Neuron (in vitro differentiated cells): Measurements from ENCODE around the gene KDSR.

Experiments used
- H2AFZ ChIP-seq: one replicate; pipeline ENCODE4 v1.6.1; 2013; ENCODE audit warnings: low read depth, mild to moderate bottlenecking, inconsistent platforms, low read length, moderate library complexity
- H3K27me3 ChIP-seq: one replicate; pipeline ENCODE4 v1.6.1; 2013; ENCODE audit warnings: low read length; ENCODE audit not compliant: insufficient read depth
- H3K36me3 ChIP-seq: one replicate; pipeline ENCODE4 v1.6.1; 2013; ENCODE audit warnings: low read length; ENCODE audit not compliant: insufficient read depth
- H3K4me1 ChIP-seq: one replicate; pipeline ENCODE4 v1.6.1; 2013; ENCODE audit warnings: low read length; ENCODE audit not compliant: insufficient read depth
- H3K4me3 ChIP-seq: 2 replicates; pipeline ENCODE4 v1.5.1; 2013; ENCODE audit warnings: mild to moderate bottlenecking, low read length, moderate library complexity
- H3K9me3 ChIP-seq: one replicate; pipeline ENCODE4 v1.6.1; 2013; ENCODE audit warnings: low read length

Gene KDSR

GRCh38 chr18:63322908-63323634, 43.9 kb downstream of the KDSR start:
- no peaks in the 10 kb centered on the region for H3K27me3 ChIP-seq
- H3K36me3 ChIP-seq: no peaks in the 10 kb centered on the region
- H3K4me1 ChIP-seq: peaks cover 11% of the 10 kb centered on the region
- H3K9me3 ChIP-seq: no peaks in the 10 kb centered on the region
- H2AFZ ChIP-seq: peak overlapping the region; percentile 13
- no peak overlapping the region for H3K4me3 ChIP-seq

DNA sequence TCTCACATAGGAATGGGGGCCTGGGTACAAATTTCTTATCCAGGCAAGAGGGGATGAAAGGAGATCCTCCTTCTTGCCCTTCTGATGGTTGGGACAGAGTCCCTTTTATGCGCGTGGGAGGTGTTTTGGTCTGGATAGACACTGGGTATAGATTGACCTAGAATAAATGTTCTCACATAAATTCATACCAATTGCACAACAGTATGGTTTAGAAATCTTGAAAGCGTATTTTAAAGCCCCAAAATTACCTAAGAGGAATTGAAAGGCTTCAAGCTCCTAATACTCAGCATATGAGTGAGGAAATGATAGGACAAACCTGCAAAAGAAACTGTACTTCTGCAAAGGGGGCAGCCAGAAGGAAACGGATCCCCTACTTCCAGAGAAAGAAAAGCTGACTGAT, 44.8 kb downstream of the KDSR start:
- Histone ChIP-seq H2AFZ (no peak overlapping the region), H3K4me1 (peaks cover 20% of the 10 kb centered on the region), H3K9me3 (no peaks in the 10 kb centered on the region), H3K27me3 (no peaks in the 10 kb centered on the region), H3K4me3 (no peak overlapping the region), H3K36me3 (no peaks in the 10 kb centered on the region)

- Histone ChIP-seq H3K9me3 (no peaks in the 10 kb centered on the region), H3K36me3 (no peaks in the 10 kb centered on the region), H2AFZ (no peak overlapping the region), H3K27me3 (no peaks in the 10 kb centered on the region), H3K4me3 (no peak overlapping the region), H3K4me1 (peaks cover 21% of the 10 kb centered on the region)
Observed at GRCh38 chr18:63321291-63321690, 45.7 kb downstream of the KDSR start.

DNA sequence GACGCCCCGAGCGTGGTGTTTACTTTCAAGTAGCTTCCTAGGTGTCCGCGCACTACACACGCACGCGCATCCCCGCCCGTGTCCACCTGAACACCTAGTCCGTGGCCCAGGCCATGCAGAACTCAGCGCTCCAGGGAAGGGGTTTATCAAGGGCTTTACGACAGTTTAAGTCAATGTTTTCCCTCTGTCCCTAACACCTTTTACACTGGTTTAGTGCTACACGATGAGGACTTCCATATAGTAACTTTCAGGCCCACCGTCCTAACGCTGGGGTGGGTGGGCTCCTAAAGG, 46.1 kb downstream of the KDSR start:
- peaks cover 23% of the 10 kb centered on the region for H3K4me1 ChIP-seq
- H3K36me3 ChIP-seq: no peaks in the 10 kb centered on the region
- no peaks in the 10 kb centered on the region for H3K27me3 ChIP-seq
- H3K9me3 ChIP-seq: no peaks in the 10 kb centered on the region
- peak overlapping the region; percentile 85 for H3K4me3 ChIP-seq
- H2AFZ ChIP-seq: peak overlapping the region; percentile 60

- no peaks in the 10 kb centered on the region for H3K27me3 ChIP-seq
- H3K9me3 ChIP-seq: no peaks in the 10 kb centered on the region
- H3K4me3 ChIP-seq: peak overlapping the region; percentile 85
- peak overlapping the region; percentile 60 for H2AFZ ChIP-seq
- peaks cover 24% of the 10 kb centered on the region for H3K4me1 ChIP-seq
- no peaks in the 10 kb centered on the region for H3K36me3 ChIP-seq
Observed at GRCh38 chr18:63320123-63320974, 46.7 kb downstream of the KDSR start.

- H3K4me3 ChIP-seq: peak within 1 kb of the TSS; percentile 85
- peak within 1 kb of the TSS; percentile 96 for H2AFZ ChIP-seq
- no peaks in the 10 kb centered on the region for H3K36me3 ChIP-seq
- peaks cover 24% of the 10 kb centered on the region for H3K4me1 ChIP-seq
- H3K9me3 ChIP-seq: no peaks in the 10 kb centered on the region
- H3K27me3 ChIP-seq: no peaks in the 10 kb centered on the region
Observed at GRCh38 chr18:63319383-63320122, 47.5 kb downstream of the KDSR start, which contains the start of gene BCL2. TSS of gene BCL2 (minus strand) at chr18:63319769.

GRCh38 chr18:63318889-63319382, 48.1 kb downstream of the KDSR start:
- H3K4me3 ChIP-seq: peak overlapping the region; percentile 85
- peaks cover 24% of the 10 kb centered on the region for H3K4me1 ChIP-seq
- H2AFZ ChIP-seq: peak overlapping the region; percentile 96
- H3K27me3 ChIP-seq: no peaks in the 10 kb centered on the region
- no peaks in the 10 kb centered on the region for H3K9me3 ChIP-seq
- no peaks in the 10 kb centered on the region for H3K36me3 ChIP-seq

GRCh38 chr18:63317982-63318888, 48.8 kb downstream of the KDSR start:
- H3K27me3 ChIP-seq: no peaks in the 10 kb centered on the region

DNA sequence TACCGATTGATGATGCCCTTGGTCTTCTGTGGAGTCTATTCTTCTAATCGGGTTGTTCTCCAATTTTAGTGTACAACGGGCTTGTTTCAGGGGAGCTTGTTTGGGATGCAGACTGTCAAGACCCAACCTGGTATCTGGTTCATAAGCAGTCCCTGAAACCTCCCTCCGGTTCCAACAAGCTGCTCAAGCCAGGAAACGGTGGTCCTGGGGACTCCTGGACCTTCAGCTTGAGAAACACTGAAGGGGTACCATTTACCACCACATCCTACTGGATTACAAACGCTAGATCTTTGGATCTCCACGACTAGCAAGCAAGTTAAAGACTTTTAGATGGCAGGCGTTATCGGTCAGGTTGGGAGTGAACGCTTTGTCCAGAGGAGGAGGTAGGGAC, 49.5 kb downstream of the KDSR start:
- no peaks in the 10 kb centered on the region for H3K9me3 ChIP-seq
- H3K4me1 ChIP-seq: peaks cover 21% of the 10 kb centered on the region
- no peak overlapping the region for H2AFZ ChIP-seq
- H3K4me3 ChIP-seq: peak overlapping the region; percentile 85
- no peaks in the 10 kb centered on the region for H3K36me3 ChIP-seq
- no peaks in the 10 kb centered on the region for H3K27me3 ChIP-seq

More at GRCh38 chr18:63317982-63318888, 48.8 kb downstream of the KDSR start:
- Histone ChIP-seq H2AFZ (peak overlapping the region; percentile 96), H3K36me3 (no peaks in the 10 kb centered on the region), H3K4me1 (peaks cover 24% of the 10 kb centered on the region), H3K4me3 (peak overlapping the region; percentile 85), H3K9me3 (no peaks in the 10 kb centered on the region)

- H3K36me3 ChIP-seq: no peaks in the 10 kb centered on the region
- no peak overlapping the region for H2AFZ ChIP-seq
- peaks cover 21% of the 10 kb centered on the region for H3K4me1 ChIP-seq
- no peaks in the 10 kb centered on the region for H3K27me3 ChIP-seq
- H3K9me3 ChIP-seq: no peaks in the 10 kb centered on the region
- H3K4me3 ChIP-seq: peak overlapping the region; percentile 85
Observed at GRCh38 chr18:63316612-63317555, 50.1 kb downstream of the KDSR start.

GRCh38 chr18:63315876-63316275, 51.1 kb downstream of the KDSR start:
- no peaks in the 10 kb centered on the region for H3K27me3 ChIP-seq
- H3K36me3 ChIP-seq: no peaks in the 10 kb centered on the region
- H3K9me3 ChIP-seq: no peaks in the 10 kb centered on the region
- H2AFZ ChIP-seq: no peak overlapping the region
- H3K4me1 ChIP-seq: peaks cover 17% of the 10 kb centered on the region
- no peak overlapping the region for H3K4me3 ChIP-seq
